Measurements from ENCODE around the gene COL6A3.

DNA sequence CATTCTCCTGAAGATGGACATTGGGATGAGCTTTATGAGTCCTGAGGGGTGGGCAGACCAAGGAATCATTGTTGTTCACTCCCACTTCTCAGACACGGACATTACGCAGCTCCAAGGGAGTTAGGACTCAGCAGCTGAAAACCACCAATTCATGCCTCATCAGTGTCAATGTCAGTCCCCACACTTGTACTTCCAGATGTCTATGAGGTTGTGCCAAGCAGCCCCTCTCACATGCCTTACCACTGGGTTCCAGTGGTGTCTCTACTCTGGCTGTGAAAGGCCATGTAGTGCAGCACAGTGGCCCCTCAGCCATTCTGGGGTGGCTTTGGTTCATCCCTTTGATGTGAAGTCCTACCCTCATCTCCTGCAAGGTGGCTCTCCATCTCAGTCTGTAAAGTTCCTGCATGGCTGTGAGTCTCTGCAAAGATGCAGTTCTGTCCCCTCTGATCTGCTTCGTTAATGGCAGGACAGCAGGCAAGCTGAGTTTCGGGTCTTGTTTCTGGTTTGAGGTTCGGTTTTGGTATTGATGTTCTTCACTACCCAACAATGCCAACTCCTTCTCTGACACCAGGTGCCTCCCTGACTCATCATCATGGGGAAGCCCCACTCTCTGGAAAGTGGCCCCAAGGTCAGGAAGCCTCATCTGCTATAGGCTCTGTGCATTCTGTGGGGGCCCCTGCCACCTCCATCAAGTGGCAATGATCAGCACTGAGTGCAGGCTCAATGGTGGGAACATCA, 14.0 kb upstream of the COL6A3 start:
- TF ChIP-seq CTCF (IDR thresholded peaks at IDR 0.05 in 2 of 3, conservative IDR thresholded peaks at IDR 0.05 in 1 of 3; ENCODE audit: borderline replicate concordance in 1 of 3, insufficient read depth in 1 of 3, low read depth in 2 of 3, low read length in 2 of 3), result no peak
- TF ChIP-seq MAX (IDR thresholded peaks at IDR 0.05), result no peak
- no peak for TF ChIP-seq CEBPB (IDR thresholded peaks at IDR 0.05; ENCODE audit: low read depth)
- TF ChIP-seq, protein P1, sequence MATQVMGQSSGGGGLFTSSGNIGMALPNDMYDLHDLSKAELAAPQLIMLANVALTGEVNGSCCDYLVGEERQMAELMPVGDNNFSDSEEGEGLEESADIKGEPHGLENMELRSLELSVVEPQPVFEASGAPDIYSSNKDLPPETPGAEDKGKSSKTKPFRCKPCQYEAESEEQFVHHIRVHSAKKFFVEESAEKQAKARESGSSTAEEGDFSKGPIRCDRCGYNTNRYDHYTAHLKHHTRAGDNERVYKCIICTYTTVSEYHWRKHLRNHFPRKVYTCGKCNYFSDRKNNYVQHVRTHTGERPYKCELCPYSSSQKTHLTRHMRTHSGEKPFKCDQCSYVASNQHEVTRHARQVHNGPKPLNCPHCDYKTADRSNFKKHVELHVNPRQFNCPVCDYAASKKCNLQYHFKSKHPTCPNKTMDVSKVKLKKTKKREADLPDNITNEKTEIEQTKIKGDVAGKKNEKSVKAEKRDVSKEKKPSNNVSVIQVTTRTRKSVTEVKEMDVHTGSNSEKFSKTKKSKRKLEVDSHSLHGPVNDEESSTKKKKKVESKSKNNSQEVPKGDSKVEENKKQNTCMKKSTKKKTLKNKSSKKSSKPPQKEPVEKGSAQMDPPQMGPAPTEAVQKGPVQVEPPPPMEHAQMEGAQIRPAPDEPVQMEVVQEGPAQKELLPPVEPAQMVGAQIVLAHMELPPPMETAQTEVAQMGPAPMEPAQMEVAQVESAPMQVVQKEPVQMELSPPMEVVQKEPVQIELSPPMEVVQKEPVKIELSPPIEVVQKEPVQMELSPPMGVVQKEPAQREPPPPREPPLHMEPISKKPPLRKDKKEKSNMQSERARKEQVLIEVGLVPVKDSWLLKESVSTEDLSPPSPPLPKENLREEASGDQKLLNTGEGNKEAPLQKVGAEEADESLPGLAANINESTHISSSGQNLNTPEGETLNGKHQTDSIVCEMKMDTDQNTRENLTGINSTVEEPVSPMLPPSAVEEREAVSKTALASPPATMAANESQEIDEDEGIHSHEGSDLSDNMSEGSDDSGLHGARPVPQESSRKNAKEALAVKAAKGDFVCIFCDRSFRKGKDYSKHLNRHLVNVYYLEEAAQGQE (IDR thresholded peaks at IDR 0.05; ENCODE audit: low read depth), result no peak
- no peak for TF ChIP-seq EZH2 (IDR thresholded peaks at IDR 0.05)
- TF ChIP-seq POLR2A (IDR thresholded peaks at IDR 0.05; ENCODE audit: borderline replicate concordance, extremely low read depth, insufficient read depth, insufficient read length), result no peak
- no peak for TF ChIP-seq RAD21 (IDR thresholded peaks at IDR 0.05; ENCODE audit: low read depth)
- no peak for TF ChIP-seq ATF3 (IDR thresholded peaks at IDR 0.05)
- no peak for TF ChIP-seq EZH2phosphoT487 (IDR thresholded peaks at IDR 0.05; ENCODE audit: borderline replicate concordance)
- TF ChIP-seq JUND (IDR thresholded peaks at IDR 0.05), result no peak
- TF ChIP-seq ZFX (IDR thresholded peaks at IDR 0.05), result no peak
- TF ChIP-seq YY1 (IDR thresholded peaks at IDR 0.05; ENCODE audit: extremely low read depth, insufficient replicate concordance, low read depth, low read length), result no peak
- TF ChIP-seq ZNF274 (IDR thresholded peaks at IDR 0.05; ENCODE audit: low read depth, low read length), result no peak
- TF ChIP-seq SIN3A (IDR thresholded peaks at IDR 0.05; ENCODE audit: low read depth), result no peak
